ENCODE measurements around the gene AIPL1.
"Not testable (repeated sequence)": the region's sequence is repeated elsewhere in the genome, so short reads cannot be mapped to it uniquely, and the experiment has no call there.

The AIPL1 gene

DNA sequence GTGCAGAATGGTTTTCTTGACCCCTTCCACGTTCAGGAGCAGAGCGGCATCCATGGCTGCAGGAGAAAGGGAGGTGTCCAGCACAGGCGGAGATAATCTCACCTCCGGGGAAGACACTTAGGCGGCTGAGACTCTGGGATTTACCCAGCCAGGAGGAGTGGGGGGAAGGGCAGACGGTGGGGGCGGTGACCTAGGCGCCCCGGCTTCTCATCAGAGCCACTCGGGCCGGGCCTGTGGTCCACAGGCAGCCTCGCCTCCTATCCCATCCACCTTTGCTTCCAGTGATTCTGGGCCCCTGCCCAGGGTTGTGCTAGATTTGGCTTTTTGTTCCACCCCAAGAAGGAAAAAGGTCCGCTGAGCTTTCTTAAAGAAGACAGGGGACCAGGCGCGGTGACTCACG, at the start of gene AIPL1:
Gene AIPL1 (minus strand): TSS at position 71 of the 400 bp plus-strand sequence. CDS start 17 bp downstream, at position 54.
- DNase-seq, result no peak

DNA sequence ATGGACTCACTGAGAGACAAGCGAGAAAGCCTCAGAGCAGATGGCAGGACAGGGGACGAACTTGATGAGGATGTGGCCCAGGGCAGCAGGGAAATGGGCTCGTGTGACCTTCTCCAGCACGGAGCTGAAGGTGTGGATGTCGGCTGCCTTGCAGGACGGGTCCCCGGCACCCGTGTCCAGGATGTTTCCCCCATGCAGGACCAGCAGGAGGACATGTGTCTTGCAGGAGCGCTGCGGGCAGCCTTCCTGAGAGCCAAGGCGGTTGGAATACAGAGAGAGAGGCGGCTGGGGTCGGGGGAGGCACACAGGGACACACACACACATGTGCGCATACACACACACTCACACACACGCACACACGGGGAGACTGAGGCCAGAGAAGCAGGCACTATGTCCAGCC, 48.6 kb upstream of the AIPL1 start:
- DNase-seq, result no peak

DNA sequence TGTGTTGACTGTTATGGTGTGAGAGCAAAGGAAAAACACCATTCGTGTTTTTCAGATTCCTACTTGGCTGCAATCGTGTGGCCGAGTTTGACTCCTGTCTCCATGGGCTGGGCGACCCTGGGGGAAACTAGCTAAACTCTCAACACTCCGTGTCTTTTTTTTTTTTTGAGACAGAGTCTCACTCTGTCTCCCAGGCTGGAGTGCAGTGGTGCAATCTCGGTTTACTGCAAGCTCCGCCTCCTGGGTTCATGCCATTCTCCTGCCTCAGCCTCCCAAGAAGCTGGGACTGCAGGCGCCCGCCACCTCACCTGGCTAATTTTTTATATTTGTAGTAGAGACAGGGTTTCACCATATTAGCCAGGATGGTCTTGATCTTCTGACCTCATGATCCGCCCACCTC, 47.9 kb upstream of the AIPL1 start:
- not testable (repeated sequence) for DNase-seq

DNA sequence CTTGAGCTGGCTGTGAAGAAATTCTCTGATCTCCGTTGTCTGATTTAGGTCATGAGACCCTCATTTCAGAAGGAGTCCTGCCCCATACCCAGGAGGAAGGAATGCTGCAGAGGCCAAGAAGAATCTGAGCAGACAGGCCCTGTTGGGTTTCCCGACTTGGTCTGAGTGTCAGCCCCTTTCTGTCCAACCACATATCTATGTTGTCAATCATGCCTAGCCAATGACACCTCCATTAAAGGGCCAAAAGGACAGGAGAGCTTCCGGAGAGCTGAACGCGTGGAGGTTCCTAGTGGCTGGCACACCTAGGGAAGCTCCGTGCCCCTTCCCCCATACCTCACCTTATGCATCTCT, 47.2 kb upstream of the AIPL1 start:
- no peak for DNase-seq

GRCh38 chr17:6480303-6480675, 45.4 kb upstream of the AIPL1 start:
- DNase-seq, result no peak

DNA sequence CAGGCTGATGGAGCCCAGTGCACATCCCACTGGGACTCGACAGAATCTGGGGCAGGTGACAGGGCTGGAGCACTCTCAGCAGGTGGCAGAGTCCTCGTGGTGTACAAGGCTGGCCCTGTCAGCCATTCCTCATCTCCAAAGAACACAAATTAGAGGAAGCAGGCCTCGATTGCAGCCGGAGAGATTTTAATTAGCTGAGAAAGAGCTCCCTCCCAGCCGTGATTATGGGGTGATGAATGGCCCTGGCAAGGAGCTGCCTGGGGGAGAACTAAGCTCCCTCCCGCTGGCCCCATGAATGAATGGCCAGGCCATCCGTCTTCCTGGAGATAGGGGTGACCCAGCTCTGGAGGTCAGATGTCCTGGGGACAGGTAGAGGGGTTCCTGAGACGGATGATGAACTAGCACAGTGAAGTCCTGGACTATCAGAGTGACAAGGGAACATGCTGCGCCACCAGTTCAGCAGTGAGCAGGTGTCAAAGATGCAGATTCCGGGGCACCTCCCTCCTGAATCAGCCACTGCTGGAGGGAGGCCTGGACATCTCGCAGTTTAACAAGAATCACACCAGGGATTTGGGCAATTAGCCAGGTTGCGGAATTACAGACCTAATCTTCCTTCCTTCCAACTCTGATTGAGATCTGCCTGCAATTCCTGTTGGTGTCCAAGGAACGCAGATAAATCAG, 44.8 kb upstream of the AIPL1 start:
- DNase-seq, result no peak

GRCh38 chr17:6478486-6478885, 43.6 kb upstream of the AIPL1 start:
- DNase-seq, result no peak

GRCh38 chr17:6477831-6478383, 43.0 kb upstream of the AIPL1 start:
- no peak for DNase-seq

DNA sequence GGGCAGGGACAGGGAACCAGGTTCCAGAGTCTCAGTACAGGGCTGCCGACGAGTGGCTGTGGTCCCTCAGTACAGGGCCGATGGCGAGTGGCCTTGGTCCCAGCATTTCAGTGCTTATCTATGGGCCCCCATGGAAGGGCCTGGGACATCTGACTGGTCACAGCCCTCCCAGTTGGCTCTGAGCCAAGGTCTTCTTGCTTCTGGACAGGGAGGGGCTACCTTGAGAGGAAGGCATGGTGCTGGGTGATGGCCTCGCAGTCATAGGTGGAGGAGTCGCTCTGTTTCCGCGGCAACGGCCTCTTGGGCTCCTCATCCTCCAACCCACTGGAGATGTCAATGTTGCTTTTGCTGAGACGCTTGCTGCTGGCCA, 41.9 kb upstream of the AIPL1 start:
- DNase-seq, result no peak

DNA sequence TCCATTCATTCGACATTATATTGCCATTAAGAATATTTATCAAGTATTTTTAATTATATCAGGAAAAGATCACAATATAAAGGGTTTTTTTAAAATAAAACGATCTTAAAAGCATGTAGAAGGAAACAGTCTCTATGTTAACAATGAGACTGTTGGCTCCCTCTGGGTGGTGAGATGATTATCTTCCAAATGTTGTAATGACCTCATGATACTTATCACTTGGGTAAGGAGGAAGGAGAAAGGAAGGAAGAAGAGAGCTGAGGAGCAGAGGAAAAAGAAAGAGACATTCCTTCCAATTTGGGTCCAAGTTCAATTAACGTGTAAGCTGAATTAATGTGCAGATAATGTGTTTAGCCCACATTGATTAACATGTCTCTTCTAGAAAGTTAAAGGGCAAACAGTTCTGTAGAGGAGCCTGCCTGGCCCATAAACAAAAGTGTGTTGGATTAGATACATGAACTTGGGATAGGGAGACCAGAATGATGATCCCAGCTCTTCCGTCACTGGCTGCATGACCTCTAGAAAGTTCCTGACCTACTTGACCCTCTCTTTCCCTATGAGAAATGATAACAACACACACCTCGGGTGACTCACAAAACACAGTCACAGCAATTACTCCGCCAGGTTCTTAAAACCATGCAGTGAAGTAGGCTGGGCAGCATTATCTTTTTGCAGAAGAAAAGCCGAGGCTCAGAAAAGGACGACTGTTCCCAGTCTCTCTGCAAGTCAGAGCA, 41.3 kb upstream of the AIPL1 start:
- DNase-seq, result no peak

DNA sequence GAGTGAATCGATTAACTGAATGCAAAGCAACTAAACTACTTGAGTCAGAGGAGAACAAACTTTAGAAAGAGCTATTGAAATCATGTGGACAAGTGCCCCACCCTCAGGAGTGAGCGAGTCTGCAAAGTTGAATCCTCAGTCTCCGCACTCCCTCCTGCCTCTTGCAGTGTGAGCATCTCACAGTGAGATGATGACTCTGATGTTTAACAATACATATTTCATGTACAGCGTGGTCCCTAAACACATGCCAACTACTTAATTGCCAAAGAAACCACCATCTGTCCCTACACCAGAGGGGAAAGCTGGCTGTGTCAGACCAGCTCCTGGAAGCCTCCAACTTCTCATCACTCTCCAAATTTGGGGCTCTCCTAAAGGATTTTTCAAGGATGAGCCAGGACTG, 40.5 kb upstream of the AIPL1 start:
- no peak for DNase-seq

DNA sequence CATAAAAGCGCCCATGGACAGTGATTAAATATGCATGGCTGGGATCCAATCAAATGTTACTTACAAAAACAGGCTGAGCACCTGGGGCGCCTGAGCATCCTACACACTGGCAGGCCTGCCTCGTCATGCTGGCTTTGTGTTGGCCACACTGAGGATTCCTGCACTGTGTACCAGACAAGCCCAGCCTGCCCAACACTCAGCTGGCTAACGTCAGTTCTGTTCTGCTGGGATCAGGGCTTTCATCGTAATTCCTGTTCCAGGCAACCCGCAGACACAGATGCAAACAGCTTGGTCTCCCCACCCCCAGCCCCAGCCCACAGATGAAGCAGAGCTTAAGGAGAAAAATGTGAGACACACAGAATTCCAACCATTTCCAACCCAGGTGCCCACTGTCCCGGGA, 40.0 kb upstream of the AIPL1 start:
- DNase-seq, result no peak

GRCh38 chr17:6474376-6474775, 39.5 kb upstream of the AIPL1 start:
- DNase-seq, result no peak

DNA sequence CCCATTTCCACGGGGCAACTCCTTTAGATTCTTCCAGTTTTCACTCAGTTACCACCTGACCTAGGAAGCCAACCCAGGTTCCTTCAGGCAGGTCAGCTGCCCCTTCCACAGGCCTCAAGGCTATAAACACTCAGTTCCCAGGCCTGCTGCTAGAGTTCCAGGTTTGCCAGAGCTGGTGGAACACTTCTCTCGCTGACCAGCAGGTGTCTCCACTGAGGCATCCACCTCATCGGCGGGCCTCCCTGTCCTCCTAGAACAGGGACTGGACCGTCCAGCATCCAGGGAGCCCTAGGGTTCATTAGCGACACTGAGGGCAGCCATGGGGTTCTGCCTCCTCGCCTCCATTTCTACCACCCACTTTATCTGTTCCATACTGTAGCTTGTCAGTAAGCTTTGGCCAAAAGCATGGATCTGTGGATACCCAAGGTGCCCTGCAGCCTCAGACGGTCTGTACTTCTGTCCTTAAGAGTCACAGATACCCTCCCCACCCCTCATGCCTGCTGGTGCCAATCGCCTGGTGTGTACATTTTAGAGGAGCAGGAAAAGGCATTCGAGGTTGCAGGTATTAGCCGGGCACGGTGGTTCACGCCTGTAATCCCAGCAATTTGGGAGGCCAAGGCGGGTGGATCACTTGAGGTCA, 38.3 kb upstream of the AIPL1 start:
- DNase-seq, result peak; percentile 25

DNA sequence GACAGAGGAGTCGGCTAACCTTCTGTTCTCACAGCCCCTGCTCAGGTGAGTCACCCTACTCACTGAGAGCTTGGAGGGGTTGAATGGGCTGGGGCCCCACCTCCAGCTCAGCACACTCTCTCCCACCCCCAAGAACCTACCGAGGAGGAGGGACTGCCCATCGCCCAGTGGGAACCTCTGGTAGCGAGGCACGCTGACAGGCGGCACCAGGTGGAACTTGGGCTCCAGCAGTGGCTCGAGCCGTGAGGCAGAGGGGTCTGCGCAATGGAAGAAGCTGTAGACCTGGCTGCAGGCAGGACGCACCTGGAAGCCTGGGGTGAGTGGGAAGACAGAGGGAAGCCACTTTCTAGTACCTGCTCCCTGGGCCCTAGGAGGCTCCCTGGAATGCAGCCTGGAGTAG, 37.6 kb upstream of the AIPL1 start:
- DNase-seq, result no peak

- DNase-seq, result no peak
Measured at GRCh38 chr17:6471531-6472465, 36.9 kb upstream of the AIPL1 start.

- no peak for DNase-seq
Measured at GRCh38 chr17:6470751-6471521, 36.0 kb upstream of the AIPL1 start.

GRCh38 chr17:6470146-6470718, 35.3 kb upstream of the AIPL1 start:
- no peak for DNase-seq

DNA sequence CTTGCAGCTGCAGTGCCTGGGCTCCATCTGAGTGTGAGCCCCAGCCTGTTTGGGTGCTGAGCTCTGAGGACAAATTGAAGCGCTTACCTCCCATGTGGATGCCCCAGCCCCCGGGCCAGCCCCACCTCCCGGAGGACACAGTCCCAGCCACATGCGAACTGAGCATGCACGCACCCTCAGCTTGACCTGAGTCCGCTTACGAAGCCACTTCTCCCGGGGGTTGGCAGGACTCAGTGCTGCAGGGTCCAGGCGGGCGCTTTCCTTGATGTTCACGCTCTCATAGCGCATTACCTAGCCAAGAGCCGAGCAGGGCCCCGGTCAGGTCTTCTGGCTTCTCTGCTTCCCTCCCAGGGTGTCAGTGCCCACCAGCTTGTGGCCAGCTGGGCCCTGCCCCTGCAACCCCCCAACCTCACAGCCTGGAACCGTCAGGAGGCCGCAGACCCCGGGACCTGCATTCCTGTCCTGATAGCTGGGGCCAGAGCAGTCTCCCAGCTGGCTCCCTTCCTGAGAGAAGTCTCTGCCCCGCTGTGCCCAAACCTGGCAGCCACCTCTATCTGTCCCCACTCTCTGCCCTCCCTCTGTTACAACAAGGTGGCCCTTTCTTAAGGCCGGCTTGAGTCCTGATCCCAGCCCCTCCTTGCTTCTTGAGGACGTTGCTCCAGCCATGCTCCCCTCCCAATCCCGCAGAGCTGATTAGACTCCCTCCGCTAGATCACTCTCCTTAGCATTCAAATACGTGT, 33.3 kb upstream of the AIPL1 start:
- no peak for DNase-seq

- DNase-seq, result no peak
Measured at GRCh38 chr17:6467567-6467966, 32.6 kb upstream of the AIPL1 start.

Measured in NCI-H345 (cell line).